Measurements from ENCODE around the gene GDNF.
"Not testable (repeated sequence)": the region's sequence is repeated elsewhere in the genome, so short reads cannot be mapped to it uniquely, and the experiment has no call there.

GDNF gene

DNA sequence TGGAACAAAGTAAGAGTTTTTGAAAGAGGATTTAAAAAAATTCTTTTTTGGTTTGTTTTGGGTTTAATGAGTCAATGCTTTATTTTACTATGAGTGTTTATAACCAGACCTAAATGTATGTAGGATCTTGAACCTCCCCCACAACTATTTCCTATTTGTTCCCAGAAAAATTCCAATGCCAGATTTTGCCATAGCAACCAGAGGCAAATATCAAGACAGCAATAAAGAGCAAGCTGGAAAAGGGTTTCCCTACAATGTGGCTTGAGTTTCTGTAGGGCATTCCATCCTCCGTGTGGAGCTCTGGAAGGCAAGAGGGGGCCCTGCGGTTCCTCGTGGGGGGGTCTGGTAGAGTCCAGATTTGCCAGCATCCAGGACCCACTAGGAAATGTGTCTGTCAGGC lies 27.8 kb upstream of the GDNF start:
- Histone ChIP-seq H3K27ac (ENCODE audit: low read depth, low read length) (no peak overlapping the region), H3K36me3 (ENCODE audit: insufficient read depth, low read length) (no peaks in the 10 kb centered on the region), H3K4me3 (ENCODE audit: low read depth in 1 of 2, low read length in 2 of 2) (no peak overlapping the region), H3K27me3 (ENCODE audit: control insufficient read depth in 1 of 2, insufficient read depth in 2 of 2, low read length in 2 of 2) (no peaks in the 10 kb centered on the region), H3K9ac (ENCODE audit: low read length) (no peak overlapping the region), H3K9me3 (ENCODE audit: low read length) (no peaks in the 10 kb centered on the region), H3K4me1 (ENCODE audit: insufficient read depth, low read length) (no peaks in the 10 kb centered on the region)

DNA sequence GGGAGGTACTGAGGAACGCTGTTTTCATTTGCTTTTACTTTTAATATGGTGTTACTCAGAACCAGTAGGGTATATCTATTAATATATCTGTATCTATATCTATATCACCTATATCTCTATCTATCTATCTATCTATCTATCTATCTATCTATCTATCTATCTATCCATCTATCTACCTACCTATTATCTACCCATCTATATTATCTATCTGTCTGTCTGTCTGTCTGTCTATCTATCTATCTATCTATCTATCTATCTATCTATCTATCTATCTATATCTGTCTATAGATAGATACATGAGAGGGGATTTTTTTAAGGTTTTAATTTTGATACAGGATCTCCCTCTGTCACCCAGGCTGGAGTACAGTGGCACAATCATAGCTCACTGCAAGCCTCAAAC lies 23.1 kb upstream of the GDNF start:
- H3K9me3 ChIP-seq (ENCODE audit: low read length); H3K4me1 ChIP-seq (ENCODE audit: insufficient read depth, low read length); H3K27me3 ChIP-seq (ENCODE audit: control insufficient read depth in 1 of 2, insufficient read depth in 2 of 2, low read length in 2 of 2); H3K27ac ChIP-seq (ENCODE audit: low read depth, low read length); H3K36me3 ChIP-seq (ENCODE audit: insufficient read depth, low read length); H3K9ac ChIP-seq (ENCODE audit: low read length); H3K4me3 ChIP-seq (ENCODE audit: low read depth in 1 of 2, low read length in 2 of 2): not testable (repeated sequence)

- Histone ChIP-seq H3K4me3 (ENCODE audit: low read depth in 1 of 2, low read length in 2 of 2) (no peak overlapping the region), H3K36me3 (ENCODE audit: insufficient read depth, low read length) (no peaks in the 10 kb centered on the region), H3K9ac (ENCODE audit: low read length) (no peak overlapping the region), H3K27me3 (ENCODE audit: control insufficient read depth in 1 of 2, insufficient read depth in 2 of 2, low read length in 2 of 2) (no peaks in the 10 kb centered on the region), H3K27ac (ENCODE audit: low read depth, low read length) (no peak overlapping the region), H3K9me3 (ENCODE audit: low read length) (no peaks in the 10 kb centered on the region), H3K4me1 (ENCODE audit: insufficient read depth, low read length) (no peaks in the 10 kb centered on the region)
These were observed 20.4 kb upstream of the GDNF start for GRCh38 chr5:37860206-37860605.

- no peaks in the 10 kb centered on the region for H3K4me1 ChIP-seq (ENCODE audit: insufficient read depth, low read length)
- H3K27me3 ChIP-seq (ENCODE audit: control insufficient read depth in 1 of 2, insufficient read depth in 2 of 2, low read length in 2 of 2): no peaks in the 10 kb centered on the region
- H3K27ac ChIP-seq (ENCODE audit: low read depth, low read length): no peak overlapping the region
- no peak overlapping the region for H3K9ac ChIP-seq (ENCODE audit: low read length)
- H3K9me3 ChIP-seq (ENCODE audit: low read length): no peaks in the 10 kb centered on the region
- no peaks in the 10 kb centered on the region for H3K36me3 ChIP-seq (ENCODE audit: insufficient read depth, low read length)
- no peak overlapping the region for H3K4me3 ChIP-seq (ENCODE audit: low read depth in 1 of 2, low read length in 2 of 2)
These were observed 20.0 kb upstream of the GDNF start for GRCh38 chr5:37859805-37860204.

DNA sequence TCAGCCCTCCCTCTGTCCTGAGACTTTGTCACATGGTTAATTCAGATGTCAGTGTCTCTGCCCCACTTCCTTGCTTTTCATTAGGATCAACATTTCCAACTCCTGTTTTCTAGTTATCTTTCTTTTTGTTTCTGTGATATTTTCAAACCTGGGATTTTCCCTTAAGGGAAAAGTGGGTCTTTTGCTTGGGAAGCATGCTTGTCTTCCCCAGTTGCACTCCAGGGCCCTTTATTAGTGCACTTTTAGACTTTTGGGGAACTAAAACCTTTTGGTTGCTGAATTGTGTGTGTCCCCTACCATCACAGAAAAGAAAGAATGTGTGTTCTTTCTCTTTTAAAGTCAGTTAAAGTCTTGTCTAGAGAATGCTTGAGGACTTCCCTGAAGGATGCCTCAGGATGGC lies 18.4 kb upstream of the GDNF start:
- Histone ChIP-seq H3K4me3 (ENCODE audit: low read depth in 1 of 2, low read length in 2 of 2) (no peak overlapping the region), H3K27me3 (ENCODE audit: control insufficient read depth in 1 of 2, insufficient read depth in 2 of 2, low read length in 2 of 2) (no peaks in the 10 kb centered on the region), H3K36me3 (ENCODE audit: insufficient read depth, low read length) (no peaks in the 10 kb centered on the region), H3K9me3 (ENCODE audit: low read length) (no peaks in the 10 kb centered on the region), H3K27ac (ENCODE audit: low read depth, low read length) (no peak overlapping the region), H3K9ac (ENCODE audit: low read length) (no peak overlapping the region), H3K4me1 (ENCODE audit: insufficient read depth, low read length) (no peaks in the 10 kb centered on the region)

DNA sequence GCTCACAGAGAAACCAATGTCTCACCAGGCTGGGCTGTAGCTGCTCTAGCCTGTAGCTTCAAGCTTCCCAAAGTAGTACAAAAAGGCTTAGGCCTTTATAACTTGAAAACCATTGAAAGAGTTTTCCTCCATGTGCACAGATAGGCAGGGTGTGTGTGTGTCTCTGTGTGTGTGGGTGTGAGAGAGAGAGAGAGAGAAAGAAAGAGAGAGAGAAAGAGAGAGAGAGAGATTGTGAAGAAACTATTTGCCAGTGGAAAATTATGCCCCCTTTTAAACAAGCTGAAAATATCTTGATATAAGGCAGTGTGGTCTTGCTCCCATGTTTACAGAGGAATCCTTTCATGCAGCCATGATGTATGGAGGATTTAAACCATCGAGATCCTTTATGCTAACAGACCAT lies 17.9 kb upstream of the GDNF start:
- no peak overlapping the region for H3K27ac ChIP-seq (ENCODE audit: low read depth, low read length)
- H3K4me3 ChIP-seq (ENCODE audit: low read depth in 1 of 2, low read length in 2 of 2): no peak overlapping the region
- H3K9me3 ChIP-seq (ENCODE audit: low read length): no peaks in the 10 kb centered on the region
- no peaks in the 10 kb centered on the region for H3K27me3 ChIP-seq (ENCODE audit: control insufficient read depth in 1 of 2, insufficient read depth in 2 of 2, low read length in 2 of 2)
- no peaks in the 10 kb centered on the region for H3K4me1 ChIP-seq (ENCODE audit: insufficient read depth, low read length)
- H3K36me3 ChIP-seq (ENCODE audit: insufficient read depth, low read length): no peaks in the 10 kb centered on the region
- no peak overlapping the region for H3K9ac ChIP-seq (ENCODE audit: low read length)

GRCh38 chr5:37855438-37855837 lies 15.6 kb upstream of the GDNF start:
- Histone ChIP-seq H3K27ac (ENCODE audit: low read depth, low read length) (no peak overlapping the region), H3K27me3 (ENCODE audit: control insufficient read depth in 1 of 2, insufficient read depth in 2 of 2, low read length in 2 of 2) (no peaks in the 10 kb centered on the region), H3K4me1 (ENCODE audit: insufficient read depth, low read length) (no peaks in the 10 kb centered on the region), H3K9ac (ENCODE audit: low read length) (no peak overlapping the region), H3K9me3 (ENCODE audit: low read length) (no peaks in the 10 kb centered on the region), H3K36me3 (ENCODE audit: insufficient read depth, low read length) (no peaks in the 10 kb centered on the region), H3K4me3 (ENCODE audit: low read depth in 1 of 2, low read length in 2 of 2) (no peak overlapping the region)

DNA sequence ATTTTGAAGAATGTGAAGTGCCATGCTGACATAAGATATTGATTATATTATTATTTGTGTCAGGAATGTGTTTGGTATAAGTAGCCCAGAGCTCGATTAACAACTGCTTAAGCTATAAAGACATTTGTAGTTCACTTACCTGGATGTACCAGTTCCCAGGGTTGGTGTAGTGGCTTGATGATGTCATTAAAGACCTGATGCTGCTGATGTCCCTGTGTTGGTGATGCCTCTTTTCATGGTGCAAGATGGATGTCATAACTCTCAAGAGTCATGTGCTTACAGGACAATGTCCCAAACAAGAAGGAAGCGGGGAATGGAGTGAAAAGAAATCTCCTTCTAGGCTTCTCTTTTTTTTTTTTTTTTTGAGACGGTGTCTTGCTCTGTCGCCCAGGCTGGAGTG lies 11.5 kb upstream of the GDNF start:
- Histone ChIP-seq H3K4me3 (ENCODE audit: low read depth in 1 of 2, low read length in 2 of 2) (no peak overlapping the region), H3K27me3 (ENCODE audit: control insufficient read depth in 1 of 2, insufficient read depth in 2 of 2, low read length in 2 of 2) (no peaks in the 10 kb centered on the region), H3K9ac (ENCODE audit: low read length) (no peak overlapping the region), H3K9me3 (ENCODE audit: low read length) (no peaks in the 10 kb centered on the region), H3K27ac (ENCODE audit: low read depth, low read length) (no peak overlapping the region), H3K4me1 (ENCODE audit: insufficient read depth, low read length) (no peaks in the 10 kb centered on the region), H3K36me3 (ENCODE audit: insufficient read depth, low read length) (no peaks in the 10 kb centered on the region)

- Histone ChIP-seq H3K9ac (ENCODE audit: low read length) (no peak overlapping the region), H3K4me3 (ENCODE audit: low read depth in 1 of 2, low read length in 2 of 2) (no peak overlapping the region), H3K27ac (ENCODE audit: low read depth, low read length) (no peak overlapping the region), H3K36me3 (ENCODE audit: insufficient read depth, low read length) (no peaks in the 10 kb centered on the region), H3K27me3 (ENCODE audit: control insufficient read depth in 1 of 2, insufficient read depth in 2 of 2, low read length in 2 of 2) (no peaks in the 10 kb centered on the region), H3K4me1 (ENCODE audit: insufficient read depth, low read length) (no peaks in the 10 kb centered on the region), H3K9me3 (ENCODE audit: low read length) (no peaks in the 10 kb centered on the region)
These were observed 10.5 kb upstream of the GDNF start for GRCh38 chr5:37850226-37850865.

DNA sequence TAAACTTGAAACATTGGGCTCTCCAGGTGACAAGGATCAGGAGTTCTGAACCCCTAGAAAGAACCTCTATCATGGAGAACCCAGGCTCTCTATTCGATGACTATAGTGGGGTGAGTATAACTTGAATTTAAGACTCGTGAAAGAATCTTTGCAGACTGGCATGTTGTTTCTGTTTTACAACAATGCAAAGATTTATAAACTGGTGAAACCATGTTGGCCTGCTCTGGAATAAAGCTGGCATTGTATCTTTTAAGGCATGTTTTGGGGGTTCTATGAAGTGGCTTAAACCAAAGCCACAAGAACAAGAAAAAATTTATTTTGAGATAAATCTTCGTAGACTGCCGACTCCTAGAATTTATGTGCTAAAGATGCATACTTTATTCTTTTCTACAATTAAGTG lies 9.8 kb upstream of the GDNF start:
- no peak overlapping the region for H3K4me3 ChIP-seq (ENCODE audit: low read depth in 1 of 2, low read length in 2 of 2)
- no peaks in the 10 kb centered on the region for H3K27me3 ChIP-seq (ENCODE audit: control insufficient read depth in 1 of 2, insufficient read depth in 2 of 2, low read length in 2 of 2)
- H3K36me3 ChIP-seq (ENCODE audit: insufficient read depth, low read length): no peaks in the 10 kb centered on the region
- no peak overlapping the region for H3K9ac ChIP-seq (ENCODE audit: low read length)
- H3K4me1 ChIP-seq (ENCODE audit: insufficient read depth, low read length): no peaks in the 10 kb centered on the region
- no peaks in the 10 kb centered on the region for H3K9me3 ChIP-seq (ENCODE audit: low read length)
- H3K27ac ChIP-seq (ENCODE audit: low read depth, low read length): no peak overlapping the region

DNA sequence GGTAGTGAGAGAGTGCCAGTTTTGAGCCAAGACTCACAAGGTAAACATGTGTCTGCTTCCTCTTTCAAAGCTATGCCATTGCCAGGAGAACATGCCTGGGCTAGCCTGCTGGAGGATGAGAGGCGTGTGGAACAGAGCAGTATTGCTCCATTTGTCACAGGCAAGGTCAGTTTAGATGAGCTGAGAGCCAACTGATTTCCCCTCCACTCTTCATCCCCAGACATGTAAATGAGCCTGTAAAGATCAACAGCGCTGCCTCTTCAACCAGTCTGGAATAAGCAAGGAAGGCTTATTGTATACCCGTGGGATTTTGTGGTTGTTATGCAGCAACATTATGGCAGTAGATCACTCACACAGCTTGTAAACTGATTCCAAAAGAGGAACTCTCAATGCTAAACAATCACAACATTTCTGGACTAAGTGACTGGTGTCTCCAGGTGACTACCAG lies 8.2 kb upstream of the GDNF start:
- Histone ChIP-seq H3K27me3 (ENCODE audit: control insufficient read depth in 1 of 2, insufficient read depth in 2 of 2, low read length in 2 of 2) (no peaks in the 10 kb centered on the region), H3K27ac (ENCODE audit: low read depth, low read length) (no peak overlapping the region), H3K36me3 (ENCODE audit: insufficient read depth, low read length) (no peaks in the 10 kb centered on the region), H3K4me1 (ENCODE audit: insufficient read depth, low read length) (no peaks in the 10 kb centered on the region), H3K4me3 (ENCODE audit: low read depth in 1 of 2, low read length in 2 of 2) (no peak overlapping the region), H3K9me3 (ENCODE audit: low read length) (no peaks in the 10 kb centered on the region), H3K9ac (ENCODE audit: low read length) (no peak overlapping the region)

GRCh38 chr5:37846786-37847310 lies 7.0 kb upstream of the GDNF start:
- no peaks in the 10 kb centered on the region for H3K9me3 ChIP-seq (ENCODE audit: low read length)
- no peak overlapping the region for H3K4me3 ChIP-seq (ENCODE audit: low read depth in 1 of 2, low read length in 2 of 2)
- H3K27ac ChIP-seq (ENCODE audit: low read depth, low read length): no peak overlapping the region
- no peaks in the 10 kb centered on the region for H3K27me3 ChIP-seq (ENCODE audit: control insufficient read depth in 1 of 2, insufficient read depth in 2 of 2, low read length in 2 of 2)
- no peak overlapping the region for H3K9ac ChIP-seq (ENCODE audit: low read length)
- H3K36me3 ChIP-seq (ENCODE audit: insufficient read depth, low read length): no peaks in the 10 kb centered on the region
- H3K4me1 ChIP-seq (ENCODE audit: insufficient read depth, low read length): no peaks in the 10 kb centered on the region

Measured in muscle layer of colon (tissue), 2 donors.